Sigmoid colon (tissue), 4 donors: ENCODE measurements around the gene TFR2.

ENCODE experiments used
- POLR2A ChIP-seq, 2 donors: fragments of 450-650 bp; IDR thresholded peaks; one replicate each; pipeline ENCODE4 v1.6.1; 2016; ENCODE audit warnings: antibody characterized with exemption in 2 of 2, mild to moderate bottlenecking in 2 of 2, moderate library complexity in 2 of 2
- POLR2AphosphoS5 ChIP-seq, 4 donors: sonication (generic); formaldehyde crosslinking; IDR thresholded peaks; one replicate each; pipeline ENCODE4 v1.6.1; 2017; ENCODE audit warnings: antibody characterized with exemption in 4 of 4
- TF ChIP-seq, protein P1 (sequence below), 4 experiments: fragments of 450-650 bp in 3 of 4; fragments of 200-600 bp in 1 of 4; IDR thresholded peaks; one replicate each; pipeline ENCODE4 v1.5.1; 2016 to 2019; ENCODE audit warnings: antibody characterized with exemption in 4 of 4, mild to moderate bottlenecking in 3 of 4, moderate library complexity in 2 of 4

GRCh38 chr7:100670074-100670473 lies 28.7 kb upstream of the TFR2 start:
- TF ChIP-seq, protein P1, sequence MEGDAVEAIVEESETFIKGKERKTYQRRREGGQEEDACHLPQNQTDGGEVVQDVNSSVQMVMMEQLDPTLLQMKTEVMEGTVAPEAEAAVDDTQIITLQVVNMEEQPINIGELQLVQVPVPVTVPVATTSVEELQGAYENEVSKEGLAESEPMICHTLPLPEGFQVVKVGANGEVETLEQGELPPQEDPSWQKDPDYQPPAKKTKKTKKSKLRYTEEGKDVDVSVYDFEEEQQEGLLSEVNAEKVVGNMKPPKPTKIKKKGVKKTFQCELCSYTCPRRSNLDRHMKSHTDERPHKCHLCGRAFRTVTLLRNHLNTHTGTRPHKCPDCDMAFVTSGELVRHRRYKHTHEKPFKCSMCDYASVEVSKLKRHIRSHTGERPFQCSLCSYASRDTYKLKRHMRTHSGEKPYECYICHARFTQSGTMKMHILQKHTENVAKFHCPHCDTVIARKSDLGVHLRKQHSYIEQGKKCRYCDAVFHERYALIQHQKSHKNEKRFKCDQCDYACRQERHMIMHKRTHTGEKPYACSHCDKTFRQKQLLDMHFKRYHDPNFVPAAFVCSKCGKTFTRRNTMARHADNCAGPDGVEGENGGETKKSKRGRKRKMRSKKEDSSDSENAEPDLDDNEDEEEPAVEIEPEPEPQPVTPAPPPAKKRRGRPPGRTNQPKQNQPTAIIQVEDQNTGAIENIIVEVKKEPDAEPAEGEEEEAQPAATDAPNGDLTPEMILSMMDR (IDR thresholded peaks at IDR 0.05): no peak
- no peak for TF ChIP-seq POLR2A (IDR thresholded peaks at IDR 0.05)
- no peak for TF ChIP-seq POLR2AphosphoS5 (IDR thresholded peaks at IDR 0.05)
